Gastrocnemius medialis (tissue), 4 donors: ENCODE results near the gene RAD9A. TPM values are rescaled to one million over a fixed set of nuclear protein-coding genes. Genes with fewer than 3 reads are reported as not detected.

Experiments used
- ATAC-seq, 2 donors: fragments of 150-250 bp; one replicate each; pipeline ENCODE4 v1.9.1; 2016
- DNase-seq, 2 donors: peaks; one replicate each; pipeline ENCODE4 v3.0.0-alpha.2; 2019
- H3K27ac ChIP-seq, 4 donors: fragments of 200-600 bp; sonication (generic); 1 replicate in 1 of 4; 2 replicates in 3 of 4; pipeline ENCODE4 v1.5.1; 2016 to 2018; ENCODE audit warnings: mild to moderate bottlenecking in 2 of 4, moderate library complexity in 1 of 4
- H3K27me3 ChIP-seq, 3 donors: fragments of 200-600 bp; sonication (generic) in 2 of 3; 1 replicate in 1 of 3; 2 replicates in 2 of 3; pipeline versions ENCODE4 v1.5.1 to v1.6.0; 2016 to 2019; ENCODE audit warnings: mild to moderate bottlenecking in 1 of 3, moderate library complexity in 1 of 3
- H3K36me3 ChIP-seq, 2 donors: fragments of 200-600 bp; sonication (generic) in 1 of 2; one replicate each; pipeline ENCODE4 v1.5.1; 2017 to 2018
- H3K4me1 ChIP-seq, 2 donors: fragments of 200-600 bp; sonication (generic) in 1 of 2; one replicate each; pipeline ENCODE4 v1.5.1; 2016 to 2017; ENCODE audit warnings: mild to moderate bottlenecking in 2 of 2
- H3K4me3 ChIP-seq, 4 donors: fragments of 200-600 bp; sonication (generic) in 3 of 4; 1 replicate in 1 of 4; 2 replicates in 3 of 4; pipeline ENCODE4 v1.5.1; 2016 to 2019; ENCODE audit warnings: mild to moderate bottlenecking in 2 of 4
- H3K9me3 ChIP-seq, 3 donors: fragments of 200-600 bp; sonication (generic) in 2 of 3; 1 replicate in 1 of 3; 2 replicates in 2 of 3; pipeline ENCODE4 v1.5.1; 2016 to 2019
- POLR2A ChIP-seq, 2 donors: fragments of 450-650 bp; IDR thresholded peaks; one replicate each; pipeline ENCODE4 v1.6.1; 2017; ENCODE audit warnings: antibody characterized with exemption in 2 of 2, mild to moderate bottlenecking in 2 of 2, moderate library complexity in 2 of 2
- in situ Hi-C, 4 donors: fragments of 200-750 bp; cut with MboI; loops; one replicate each; pipeline versions ENCODE4 v1.15.0 to v1.8.0; 2017; ENCODE audit warnings: low sequenced_read_pairs in 4 of 4
- intact Hi-C: fragments of 100-400 bp; cut with DNase I; formaldehyde crosslinking; loops from one replicate; pipeline ENCODE4 v1.15.1; 2023; ENCODE audit warnings: low total_unique reads
- total RNA-seq, 4 donors: library from RNA; depleted of rRNA; stranded (reverse); fragments of >200 nt; gene quantifications; one replicate each; pipeline versions ENCODE4 v1.1.0 to v1.2.3, GENCODE V29; 2016
- TF ChIP-seq, protein P1 (sequence below), 5 experiments: fragments of 450-650 bp in 3 of 5; fragments of 200-600 bp in 2 of 5; sonication (generic) in 2 of 5; IDR thresholded peaks in 4 of 5; conservative IDR thresholded peaks in 1 of 5; 1 replicate in 4 of 5; 2 replicates in 1 of 5; pipeline ENCODE4 v1.5.1; 2016 to 2019; ENCODE audit warnings: antibody characterized with exemption in 5 of 5, mild to moderate bottlenecking in 3 of 5, moderate library complexity in 3 of 5

RAD9A gene
- total RNA-seq, 4 donors from 2014 or later, result 5.2 to 14.7 (median 7.7) TPM

DNA sequence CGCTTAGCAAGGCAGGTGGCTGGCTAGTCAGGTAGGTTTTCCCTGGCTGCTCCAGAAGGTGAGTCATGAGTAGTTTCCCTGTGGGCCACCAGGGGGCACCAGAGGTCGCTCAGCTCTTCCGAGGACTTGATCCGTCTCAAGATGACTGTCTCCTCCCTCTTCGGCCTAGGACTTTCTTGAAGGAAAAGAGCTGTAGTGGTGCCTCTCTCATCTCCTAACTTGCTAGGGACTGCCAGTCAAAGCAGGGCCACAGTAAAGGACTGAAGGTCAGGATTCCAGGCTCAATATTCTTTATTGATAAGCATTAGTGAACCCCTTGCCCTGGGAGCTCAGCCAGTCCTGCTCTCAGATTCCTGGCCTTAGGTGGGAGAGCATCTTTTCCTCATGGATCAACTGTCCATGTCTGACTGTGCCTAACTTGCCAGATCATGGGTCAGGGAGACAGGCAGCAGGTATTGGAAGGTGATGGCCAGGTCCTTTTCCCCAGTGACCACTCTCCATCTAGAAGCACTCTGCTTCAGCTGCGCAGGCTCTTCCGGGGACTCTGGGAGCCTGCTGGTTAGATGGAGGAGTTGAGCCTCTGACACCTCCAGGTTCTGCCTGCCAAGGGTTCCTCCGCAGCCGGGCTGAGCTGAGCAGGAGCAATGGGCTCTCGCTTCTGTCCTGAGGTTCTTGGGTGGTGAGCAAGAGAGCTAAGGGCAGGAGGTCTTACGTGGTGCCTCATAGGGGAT, 40.3 kb upstream of the RAD9A start:
- Histone ChIP-seq H3K4me3 (no peak overlapping the region), H3K27me3 (no peaks in the 10 kb centered on the region), H3K4me1 (peaks cover 36 to 41% of the 10 kb centered on the region in 2 donors), H3K27ac (peak overlapping the region; percentile 94 to 100 (median 98)), H3K36me3 (peaks cover 0 to 5% of the 10 kb centered on the region in 2 donors), H3K9me3 (no peaks in the 10 kb centered on the region)
- TF ChIP-seq, protein P1, sequence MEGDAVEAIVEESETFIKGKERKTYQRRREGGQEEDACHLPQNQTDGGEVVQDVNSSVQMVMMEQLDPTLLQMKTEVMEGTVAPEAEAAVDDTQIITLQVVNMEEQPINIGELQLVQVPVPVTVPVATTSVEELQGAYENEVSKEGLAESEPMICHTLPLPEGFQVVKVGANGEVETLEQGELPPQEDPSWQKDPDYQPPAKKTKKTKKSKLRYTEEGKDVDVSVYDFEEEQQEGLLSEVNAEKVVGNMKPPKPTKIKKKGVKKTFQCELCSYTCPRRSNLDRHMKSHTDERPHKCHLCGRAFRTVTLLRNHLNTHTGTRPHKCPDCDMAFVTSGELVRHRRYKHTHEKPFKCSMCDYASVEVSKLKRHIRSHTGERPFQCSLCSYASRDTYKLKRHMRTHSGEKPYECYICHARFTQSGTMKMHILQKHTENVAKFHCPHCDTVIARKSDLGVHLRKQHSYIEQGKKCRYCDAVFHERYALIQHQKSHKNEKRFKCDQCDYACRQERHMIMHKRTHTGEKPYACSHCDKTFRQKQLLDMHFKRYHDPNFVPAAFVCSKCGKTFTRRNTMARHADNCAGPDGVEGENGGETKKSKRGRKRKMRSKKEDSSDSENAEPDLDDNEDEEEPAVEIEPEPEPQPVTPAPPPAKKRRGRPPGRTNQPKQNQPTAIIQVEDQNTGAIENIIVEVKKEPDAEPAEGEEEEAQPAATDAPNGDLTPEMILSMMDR (IDR thresholded peaks at IDR 0.05 in 4 of 5, conservative IDR thresholded peaks at IDR 0.05 in 1 of 5), result peak; percentile 86 to 96 (median 94)
- TF ChIP-seq POLR2A (IDR thresholded peaks at IDR 0.05), result no peak
- peak in 1 of 2 donors; percentile 70 for DNase-seq
- intact Hi-C loops, result loop anchor here (1.0 kb wide), 1 partner anchor 31 kb away; no protein-coding TSS in a partner anchor
- in situ Hi-C loops, result loop anchor here in 3 of 4 donors (5.0 kb wide), 1 partner anchor 36 kb away; no protein-coding TSS in a partner anchor
- ATAC-seq, result peak; percentile 25 to 42

DNA sequence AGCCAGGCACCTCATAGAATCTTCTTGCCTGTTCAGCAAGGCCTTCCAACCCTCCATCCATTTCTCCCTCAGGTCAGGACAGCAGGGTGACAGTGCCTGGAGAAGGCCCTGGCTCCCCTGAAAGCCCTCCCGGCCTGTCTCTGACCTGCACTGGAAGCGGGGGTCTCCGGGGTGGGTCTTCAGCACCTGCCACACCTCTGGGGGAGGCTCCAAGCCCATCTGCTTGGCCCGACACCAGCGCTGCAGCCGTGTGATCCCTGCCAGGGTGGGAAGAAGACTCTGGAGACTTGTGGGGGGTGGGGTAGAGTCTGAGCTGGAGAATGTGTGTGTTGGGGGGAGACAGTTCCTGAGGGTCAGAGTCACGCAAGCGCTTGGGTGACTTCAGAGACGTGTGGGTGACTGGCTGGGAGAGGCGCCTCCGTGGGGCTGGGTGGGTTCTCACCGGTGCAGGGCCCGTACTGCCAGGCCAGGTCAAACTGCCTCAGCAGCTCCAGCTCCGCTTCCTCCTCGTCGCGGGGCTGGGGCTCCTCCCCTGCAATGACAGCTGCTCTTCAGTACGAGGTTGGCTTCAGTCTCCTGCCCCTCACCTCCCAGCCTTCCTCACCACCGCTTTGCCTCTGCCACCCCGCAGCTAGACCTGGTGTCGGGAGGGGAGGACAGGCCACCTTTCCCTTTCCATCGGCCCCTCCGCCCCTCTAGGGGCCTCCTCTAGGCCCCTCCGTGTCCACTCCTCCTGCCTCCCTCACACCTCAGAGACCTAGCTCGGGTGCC, 39.1 kb upstream of the RAD9A start:
- Histone ChIP-seq H3K4me3 (peak overlapping the region; percentile 79 to 93 (median 84)), H3K4me1 (peaks cover 39 to 48% of the 10 kb centered on the region in 2 donors), H3K9me3 (no peaks in the 10 kb centered on the region), H3K36me3 (peaks cover 0 to 5% of the 10 kb centered on the region in 2 donors), H3K27me3 (no peaks in the 10 kb centered on the region), H3K27ac (peak overlapping the region; percentile 94 to 100 (median 98))
- no peak for DNase-seq
- intact Hi-C loops, result loop anchor here (1.0 kb wide), 2 partner anchors 22 to 156 kb away; partner anchors contain the start of gene CDK2AP2
- in situ Hi-C loops, result loop anchor here in 3 of 4 donors (5.0 kb wide), 1 partner anchor 35 kb away; no protein-coding TSS in a partner anchor
- TF ChIP-seq POLR2A (IDR thresholded peaks at IDR 0.05), result no peak
- TF ChIP-seq, protein P1 (IDR thresholded peaks at IDR 0.05 in 4 of 5, conservative IDR thresholded peaks at IDR 0.05 in 1 of 5), result no peak
- ATAC-seq, result peak; percentile 38 to 51

DNA sequence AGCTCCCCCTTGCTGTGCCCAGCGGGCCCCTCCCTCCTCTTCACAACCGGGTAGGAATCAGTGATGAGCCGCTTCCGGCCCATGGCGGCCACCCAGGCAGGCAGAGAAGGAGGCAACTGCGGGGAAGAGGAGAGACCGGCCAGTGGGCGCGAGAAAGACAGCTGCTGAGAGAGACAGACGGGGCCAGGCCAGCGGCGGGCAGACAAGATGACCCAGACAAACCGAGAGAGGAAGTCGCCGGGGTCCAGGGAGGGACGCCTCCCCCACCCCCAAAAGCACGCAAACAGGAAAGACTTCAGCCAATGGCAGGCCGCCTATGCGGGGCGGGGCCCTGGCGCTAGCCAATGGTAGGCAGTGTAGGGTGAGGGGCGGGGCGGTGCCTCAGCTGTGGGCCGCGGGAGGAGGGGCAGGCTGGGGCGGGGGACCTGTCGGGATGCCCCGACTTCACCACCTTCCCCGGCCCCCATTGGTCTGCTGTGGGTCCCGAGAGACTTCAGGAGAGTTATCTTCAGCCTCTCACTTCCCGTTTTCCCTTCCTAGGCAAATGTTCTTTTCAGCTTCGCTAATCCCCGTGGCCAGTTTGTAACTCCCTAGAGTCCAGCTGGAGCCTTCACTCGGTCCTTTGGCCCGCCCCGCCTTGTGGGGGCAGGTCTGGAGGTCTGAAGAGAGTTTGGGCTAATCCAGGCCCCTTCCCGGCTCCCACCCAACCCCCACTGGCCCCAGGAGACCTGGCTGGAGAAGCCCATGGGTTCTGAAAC, 38.3 kb upstream of the RAD9A start, which contains the start of gene POLD4:
POLD4 (minus strand) TSS at position 230 of the 758 bp plus-strand sequence; CDS start at position 83, 147 bp downstream.
- in situ Hi-C loops, result loop anchor here in 3 of 4 donors (5.0 kb wide), 1 partner anchor 34 kb away; no protein-coding TSS in a partner anchor
- intact Hi-C loops, result loop anchor here (1.0 kb wide), 2 partner anchors 21 to 155 kb away; partner anchors contain the start of gene CDK2AP2
- TF ChIP-seq, protein P1 (IDR thresholded peaks at IDR 0.05 in 4 of 5, conservative IDR thresholded peaks at IDR 0.05 in 1 of 5), result no peak
- TF ChIP-seq POLR2A (IDR thresholded peaks at IDR 0.05), result peak; percentile 87 to 90

More for the DNA sequence above, 38.3 kb upstream of the RAD9A start, which contains the start of gene POLD4:
- DNase-seq (peak; percentile 97 to 99), ATAC-seq (peak; percentile 82 to 83)
- H3K27me3 ChIP-seq, result no peaks in the 10 kb centered on the region
- H3K27ac ChIP-seq, result peak within 1 kb of the TSS; percentile 94 to 100 (median 98)
- peaks cover 0 to 5% of the 10 kb centered on the region in 2 donors for H3K36me3 ChIP-seq
- peaks cover 39 to 48% of the 10 kb centered on the region in 2 donors for H3K4me1 ChIP-seq
- peak within 1 kb of the TSS; percentile 79 to 93 (median 84) for H3K4me3 ChIP-seq
- H3K9me3 ChIP-seq, result no peaks in the 10 kb centered on the region
